Fibroblast of the aortic adventitia (primary cell): Measurements from ENCODE around the gene SLC16A13. TPM values are rescaled to one million over a fixed set of nuclear protein-coding genes. Genes with fewer than 3 reads are reported as not detected.

Experiments
- DNase-seq: peaks from one replicate; pipeline ENCODE4 v3.0.0-alpha.2; 2010; ENCODE audit warnings: low read depth
- H3K4me3 ChIP-seq: 2 replicates; pipeline ENCODE4 v1.5.1; 2011; ENCODE audit warnings: low read depth, mild to moderate bottlenecking, control low read depth, low read length, moderate library complexity
- CTCF ChIP-seq: IDR thresholded peaks from 2 replicates; pipeline ENCODE4 v1.5.1; 2011; ENCODE audit warnings: mild to moderate bottlenecking, low read length, control low read depth, inconsistent platforms; ENCODE audit not compliant: insufficient read depth
- total RNA-seq: library from RNA; depleted of rRNA; stranded (reverse); fragments of >200 nt; gene quantifications from 2 replicates; pipeline ENCODE4 v1.2.3, GENCODE V29; 2012; ENCODE audit warnings: low replicate concordance

The SLC16A13 gene
- total RNA-seq, 1 donor: 0.72 TPM

GRCh38 chr17:7056386-7056785, 20.6 kb downstream of the SLC16A13 start:
- no peak overlapping the region for H3K4me3 ChIP-seq
- TF ChIP-seq CTCF: no peak
- no peak for DNase-seq

DNA sequence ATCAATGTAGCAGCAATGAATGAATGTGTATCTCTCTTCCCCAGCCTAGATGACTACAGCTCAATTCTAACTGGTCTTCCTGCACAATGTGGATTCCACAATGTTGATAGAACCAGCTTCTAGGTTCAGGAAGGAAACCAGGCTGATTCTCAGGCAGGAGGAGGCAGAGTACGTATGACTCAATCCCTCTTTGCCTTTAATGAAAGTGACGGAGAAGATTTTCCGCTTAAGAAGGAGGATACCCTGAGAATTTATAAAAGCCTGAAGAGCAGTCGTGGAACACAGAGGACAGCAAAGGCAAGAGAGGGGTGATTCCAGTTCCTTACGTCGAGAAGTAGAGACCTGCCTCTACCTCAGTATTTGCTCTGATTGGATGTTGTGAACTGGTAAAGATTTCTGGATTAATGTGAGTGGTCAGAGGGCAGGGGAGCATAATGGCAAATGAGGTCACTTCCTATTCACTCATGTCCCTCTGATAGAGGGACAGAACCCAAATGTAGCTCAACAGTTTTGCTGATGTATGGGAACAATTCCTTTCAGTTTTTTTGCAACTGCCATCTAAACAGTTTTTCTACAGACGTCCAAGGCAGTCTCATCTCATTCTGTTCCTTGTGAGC, 23.1 kb downstream of the SLC16A13 start:
- TF ChIP-seq CTCF: no peak
- peak; percentile 16 for DNase-seq
- no peak overlapping the region for H3K4me3 ChIP-seq

- TF ChIP-seq CTCF: no peak
- DNase-seq: peak; percentile 76
- H3K4me3 ChIP-seq: no peak overlapping the region
These were observed 24.5 kb downstream of the SLC16A13 start for GRCh38 chr17:7060165-7060891.

- no peak for TF ChIP-seq CTCF
- no peak overlapping the region for H3K4me3 ChIP-seq
- DNase-seq: peak; percentile 28
These were observed 27.8 kb downstream of the SLC16A13 start for GRCh38 chr17:7063518-7064094.

- peak; percentile 41 for DNase-seq
- TF ChIP-seq CTCF: no peak
These were observed 28.4 kb downstream of the SLC16A13 start for GRCh38 chr17:7064261-7064660.

GRCh38 chr17:7067198-7067597, 31.4 kb downstream of the SLC16A13 start:
- no peak for DNase-seq
- no peak for TF ChIP-seq CTCF
- no peak overlapping the region for H3K4me3 ChIP-seq

More at GRCh38 chr17:7064261-7064660, 28.4 kb downstream of the SLC16A13 start:
- no peak overlapping the region for H3K4me3 ChIP-seq
